NCI-H524 treated with DMSO at 0.1 percent for 48 hours (cell line): Measurements from ENCODE around the gene OPHN1.
"Not testable (repeated sequence)": the region's sequence is repeated elsewhere in the genome, so short reads cannot be mapped to it uniquely, and the experiment has no call there.

Experiments
- DNase-seq: peaks from one replicate; lab custom pipeline; 2025; lab: John Stamatoyannopoulos, UW

OPHN1 gene

DNA sequence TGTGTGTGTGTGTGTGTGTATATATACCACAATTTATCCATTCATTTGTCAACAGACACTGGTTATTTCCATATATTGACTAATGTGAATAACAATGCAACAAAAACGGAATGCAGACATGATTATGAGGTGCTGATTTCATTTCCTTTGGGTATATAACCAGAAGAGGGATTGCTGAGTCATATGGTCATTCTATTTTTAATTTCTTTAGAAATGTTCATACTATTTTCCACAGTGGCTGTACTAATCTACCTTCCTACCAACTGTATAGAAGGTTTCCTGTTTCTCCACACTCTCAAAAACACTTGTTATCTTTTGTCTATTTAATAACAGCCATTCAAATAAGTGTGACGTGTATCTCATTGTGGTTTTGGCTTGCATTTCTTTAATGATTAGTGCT, 269.9 kb downstream of the OPHN1 start:
- no peak for DNase-seq

DNA sequence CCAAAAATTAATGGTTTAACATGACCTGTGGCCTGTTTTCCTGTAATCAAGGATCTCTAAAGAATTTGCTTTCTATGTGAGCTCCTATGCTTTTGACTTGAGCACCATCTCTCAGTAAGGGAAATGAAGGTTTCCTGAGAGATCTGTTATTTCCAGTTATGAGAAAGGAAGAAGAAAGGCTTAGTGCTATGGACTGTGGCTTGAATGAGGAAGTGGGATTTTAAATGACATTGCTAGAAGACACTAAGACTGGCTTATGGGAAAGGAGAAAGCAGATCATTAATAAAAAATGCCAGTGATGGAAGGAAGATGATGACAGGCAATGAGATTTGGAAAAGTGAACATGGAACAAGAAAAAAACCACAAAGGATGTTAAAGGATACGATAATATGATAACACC, 285.4 kb downstream of the OPHN1 start:
- no peak for DNase-seq

GRCh38 chrX:68146054-68146453, 287.2 kb downstream of the OPHN1 start:
- DNase-seq = no peak

DNA sequence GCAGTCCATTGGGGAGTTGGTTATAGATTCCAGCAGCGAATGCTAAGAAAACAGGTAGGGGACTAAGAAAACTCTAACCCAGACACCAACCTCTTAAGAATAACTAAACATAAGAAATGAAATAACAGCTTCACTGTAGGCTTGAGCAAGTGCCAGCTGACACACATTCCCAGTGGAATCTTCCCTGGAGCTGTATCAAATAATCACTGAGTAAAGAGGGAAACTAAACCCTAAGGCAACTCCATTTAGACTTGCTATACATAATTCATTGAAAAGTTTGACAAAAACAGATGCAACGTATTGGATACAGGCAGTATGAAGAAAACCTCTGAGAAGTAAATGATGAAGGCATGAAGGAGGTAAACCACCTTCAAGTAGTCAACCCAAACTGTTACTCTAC, 293.5 kb downstream of the OPHN1 start:
- DNase-seq = no peak

- no peak for DNase-seq
Measured at GRCh38 chrX:68133181-68133580, 300.1 kb downstream of the OPHN1 start.

DNA sequence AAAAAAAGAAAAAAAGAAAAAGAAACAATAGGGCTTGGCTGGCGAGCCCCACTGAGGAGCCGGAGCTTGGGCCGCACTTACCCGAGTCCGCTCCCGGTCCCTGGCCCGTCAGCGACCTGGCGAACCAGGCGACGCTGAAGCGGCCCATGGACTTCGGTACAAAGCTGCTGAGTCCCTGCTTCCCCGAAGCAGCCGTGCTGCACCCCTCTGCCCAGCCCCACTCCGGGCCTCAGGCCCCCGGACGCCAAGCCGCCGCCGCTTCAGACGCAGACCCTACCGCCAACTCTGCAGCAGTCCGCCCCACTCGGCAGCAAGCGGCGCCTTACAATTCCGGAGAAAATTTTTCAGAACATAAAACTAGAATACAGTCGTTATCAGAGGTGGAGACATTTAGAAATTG, 300.5 kb downstream of the OPHN1 start:
- DNase-seq = no peak

GRCh38 chrX:68121835-68122234, 311.5 kb downstream of the OPHN1 start:
- no peak for DNase-seq

DNA sequence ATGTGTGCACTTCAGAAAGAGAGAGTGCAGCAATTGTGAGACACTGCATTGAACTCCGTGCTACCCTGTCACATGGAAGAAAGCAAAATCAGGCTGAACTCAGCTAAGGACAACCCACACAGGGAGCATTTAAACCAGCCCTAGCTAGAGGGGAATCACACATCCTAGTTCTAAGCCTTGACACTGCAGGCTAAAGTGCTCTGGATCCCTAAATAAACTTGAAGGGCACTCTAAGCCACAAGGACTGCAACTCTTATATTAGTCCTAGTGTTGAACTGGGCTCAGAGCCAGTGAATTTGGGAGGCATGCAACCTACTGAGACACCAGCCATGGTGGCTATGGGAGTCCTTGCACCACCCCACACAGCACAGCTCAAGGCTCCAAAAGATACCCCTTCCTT, 311.9 kb downstream of the OPHN1 start:
- no peak for DNase-seq

DNA sequence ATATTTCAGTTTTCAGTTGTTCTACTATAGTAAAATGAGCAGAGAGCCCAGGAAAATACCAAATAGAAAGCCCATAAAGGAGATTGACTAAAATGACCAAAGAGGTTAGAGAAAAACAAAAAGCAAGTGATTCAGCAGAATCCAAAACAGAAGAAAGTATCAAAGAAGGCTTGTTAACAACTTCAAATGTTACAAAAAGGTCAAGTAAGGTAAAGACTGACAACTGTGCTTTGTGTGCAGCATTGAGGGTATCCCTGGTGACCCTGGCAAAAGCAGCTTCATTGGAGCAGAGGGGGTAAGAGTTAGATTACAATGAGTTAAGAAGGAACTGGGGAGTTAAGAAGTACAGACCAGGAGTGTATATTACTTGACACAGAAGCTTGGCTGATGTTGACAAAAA, 317.9 kb downstream of the OPHN1 start:
- no peak for DNase-seq

- DNase-seq = no peak
Measured at GRCh38 chrX:68114573-68115129, 318.6 kb downstream of the OPHN1 start.

DNA sequence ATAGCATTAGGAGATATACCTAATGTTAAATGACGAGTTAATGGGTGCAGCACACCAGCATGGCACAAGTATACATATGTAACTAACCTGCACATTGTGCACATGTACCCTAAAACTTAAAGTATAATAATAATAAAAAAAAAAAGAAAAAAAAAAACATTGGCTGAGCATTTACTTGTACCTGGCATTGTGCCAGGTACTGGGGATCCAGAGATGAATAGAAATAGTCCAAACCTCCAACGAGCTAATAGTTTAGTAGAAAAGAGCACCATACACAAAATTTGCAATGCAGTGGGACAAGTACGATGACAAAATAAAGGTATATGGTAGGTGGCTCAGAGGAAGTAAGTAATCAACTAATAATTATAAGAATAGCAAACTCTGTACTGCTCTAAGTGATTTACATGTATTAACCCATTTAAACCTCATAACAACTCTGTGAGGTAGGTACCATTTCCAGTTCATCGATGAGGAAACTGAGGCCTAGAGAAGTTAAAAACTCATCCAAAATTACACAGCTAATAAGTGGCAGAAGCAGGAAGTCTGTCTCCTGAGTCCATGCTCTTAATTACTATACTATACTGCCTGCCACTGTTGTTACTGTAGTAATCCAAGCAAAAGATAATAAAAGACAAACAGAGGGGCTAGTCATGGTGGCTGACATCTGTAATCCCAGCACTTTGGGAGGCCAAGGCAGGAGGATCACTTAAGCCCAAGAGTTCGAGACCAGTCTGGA, 319.3 kb downstream of the OPHN1 start:
- DNase-seq = no peak

GRCh38 chrX:68112321-68112720, 321.0 kb downstream of the OPHN1 start:
- no peak for DNase-seq

DNA sequence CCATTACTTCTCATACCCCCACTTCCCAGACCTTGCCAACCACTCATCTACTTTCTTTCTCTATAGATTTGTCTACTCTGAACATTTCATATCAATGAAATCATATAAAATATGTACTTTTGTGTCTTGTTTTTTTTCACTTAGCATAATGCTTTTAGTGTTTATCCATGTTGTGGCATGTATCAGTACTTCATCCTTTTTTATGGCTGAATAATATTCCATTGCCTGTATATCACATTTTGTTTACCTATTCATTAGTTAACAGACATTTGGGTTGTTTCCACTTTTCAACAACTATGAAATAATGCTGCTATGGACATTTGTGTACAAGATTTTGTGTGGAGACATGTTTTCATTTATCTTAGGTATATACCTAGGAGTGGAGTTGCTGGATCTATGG, 324.1 kb downstream of the OPHN1 start:
- DNase-seq = no peak

GRCh38 chrX:68098431-68098830, 334.9 kb downstream of the OPHN1 start:
- no peak for DNase-seq

- no peak for DNase-seq
Measured at GRCh38 chrX:68090266-68090665, 343.0 kb downstream of the OPHN1 start.

DNA sequence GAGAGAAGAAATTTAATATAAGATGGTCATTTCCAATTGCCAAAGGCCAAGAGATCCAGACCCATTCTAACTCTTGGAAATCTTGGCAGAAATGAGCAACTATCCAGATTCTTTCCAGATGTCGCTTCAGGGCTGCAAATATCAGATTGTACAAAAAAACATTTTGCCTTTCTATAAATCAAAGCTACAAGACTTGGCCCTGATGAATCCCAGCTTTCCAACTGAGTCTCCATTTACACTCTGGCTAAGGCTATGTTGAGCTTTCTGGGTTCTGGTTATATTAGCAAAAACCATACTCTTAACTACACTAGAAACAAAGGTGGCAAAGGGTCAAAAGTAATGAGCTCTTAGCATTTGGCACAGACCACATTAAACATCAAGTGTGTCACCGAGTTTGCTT, 345.8 kb downstream of the OPHN1 start:
- no peak for DNase-seq

DNA sequence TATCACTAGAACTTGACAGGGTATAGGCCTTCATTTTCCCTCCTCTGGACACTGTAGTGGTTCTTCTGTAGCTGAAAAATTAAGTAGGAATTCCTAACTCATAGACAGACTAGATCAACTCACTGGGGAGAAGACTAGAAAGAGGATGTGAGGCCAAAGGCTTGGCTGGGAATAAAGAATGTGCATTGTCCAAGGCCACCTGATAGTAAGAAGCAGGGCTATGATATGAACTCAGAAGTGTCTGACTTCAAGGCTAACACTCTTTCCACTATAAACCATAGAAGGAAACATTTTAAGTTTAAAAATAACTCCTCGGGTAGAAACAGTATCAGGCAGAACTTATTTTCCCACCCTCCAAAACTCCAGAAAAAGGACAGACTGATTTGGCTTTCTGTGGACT, 346.6 kb downstream of the OPHN1 start:
- DNase-seq = no peak

DNA sequence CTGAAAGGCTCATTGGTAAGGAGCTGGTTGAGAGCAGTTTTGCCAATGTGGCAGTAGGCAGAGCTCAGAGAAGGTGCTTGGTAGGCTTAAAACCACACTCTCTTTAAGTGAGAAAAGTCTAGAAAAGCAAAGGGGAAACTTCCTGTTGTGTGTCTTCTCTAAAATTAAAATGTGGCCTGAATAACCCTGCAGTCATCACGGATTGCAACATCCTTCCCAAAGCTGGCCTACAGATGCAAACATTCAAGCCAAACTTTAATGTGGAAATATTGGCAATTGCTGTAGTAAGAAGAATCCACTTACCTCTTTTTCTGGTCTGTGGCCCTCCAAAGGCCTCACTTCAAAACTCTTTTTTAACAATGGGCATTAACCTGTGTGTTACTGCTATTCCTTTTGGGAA, 348.5 kb downstream of the OPHN1 start:
- no peak for DNase-seq

DNA sequence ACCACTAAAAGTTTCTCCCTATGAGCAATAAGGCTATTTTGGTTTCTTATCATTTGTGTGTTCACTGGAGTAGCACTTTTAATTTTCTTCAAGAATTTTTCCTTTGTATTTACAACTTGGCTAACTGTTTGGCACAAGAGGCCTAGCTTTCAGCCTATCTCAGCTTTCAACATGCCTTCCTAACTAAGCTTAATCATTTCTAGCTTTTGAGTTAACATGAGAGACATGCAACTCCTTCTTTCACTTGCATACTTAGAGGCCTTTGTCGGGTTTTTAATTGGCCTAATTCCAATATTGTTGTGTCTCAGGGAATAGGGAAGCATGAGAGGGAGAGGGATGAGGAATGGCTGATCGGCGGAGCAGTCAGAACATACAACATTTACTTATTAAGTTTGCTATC, 349.8 kb downstream of the OPHN1 start:
- no peak for DNase-seq

DNA sequence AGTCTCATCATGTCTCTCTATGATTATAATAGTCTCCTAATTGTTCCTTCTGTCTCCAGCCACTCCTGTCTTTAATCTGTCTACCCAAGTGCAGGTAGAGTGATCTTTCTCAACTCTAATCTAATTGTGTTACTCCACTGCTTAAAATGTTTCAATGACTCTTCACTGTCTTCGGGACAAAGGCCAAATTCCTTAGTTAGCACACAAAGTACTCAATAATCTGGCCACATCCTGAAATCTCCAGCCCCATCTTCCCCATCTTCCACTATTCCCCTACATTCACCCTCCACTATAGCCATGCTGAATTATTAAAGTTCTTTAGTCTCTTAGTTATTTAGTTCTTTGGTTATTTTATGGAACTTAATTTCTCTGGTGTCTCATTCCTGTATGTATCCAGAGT, 353.3 kb downstream of the OPHN1 start:
- no peak for DNase-seq

- DNase-seq = not testable (repeated sequence)
Measured at GRCh38 chrX:68078801-68079200, 354.5 kb downstream of the OPHN1 start.

DNA sequence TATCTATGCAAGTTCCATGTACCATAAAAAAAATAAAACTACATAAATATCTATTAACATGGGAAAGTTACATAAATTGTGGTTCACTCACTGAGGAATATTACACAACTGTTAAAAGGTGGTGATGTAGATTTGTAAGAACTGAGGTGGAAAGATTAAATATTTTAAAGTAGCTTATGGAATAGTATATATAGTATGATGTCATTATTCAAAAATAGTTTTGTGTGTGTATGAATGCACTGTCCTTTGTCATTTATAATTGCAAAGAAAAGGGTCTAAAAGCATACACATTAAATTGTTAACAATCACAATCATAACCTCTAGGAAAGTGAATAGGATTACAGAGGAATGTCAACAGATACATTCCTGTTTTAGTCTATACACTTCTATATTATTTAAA, 355.9 kb downstream of the OPHN1 start:
- DNase-seq = no peak

DNA sequence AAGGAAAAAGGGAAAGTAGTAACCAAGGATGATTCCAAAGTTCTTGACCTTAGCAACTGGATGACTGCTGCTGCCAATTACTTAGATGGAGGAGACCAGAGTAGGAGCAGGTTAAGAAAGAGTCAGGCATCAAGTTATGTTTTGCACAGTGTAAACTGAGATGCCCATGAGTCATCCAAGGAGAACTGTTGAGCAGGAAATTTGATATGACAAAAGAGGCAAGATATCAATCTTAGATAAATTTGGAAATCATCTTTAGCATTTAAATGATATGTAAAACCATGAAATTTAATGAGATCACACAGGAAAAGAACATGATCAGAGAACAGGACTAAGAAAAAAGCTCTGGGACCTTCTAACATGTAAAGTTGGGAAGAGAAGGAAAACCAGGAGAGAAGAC, 361.3 kb downstream of the OPHN1 start:
- DNase-seq = no peak

GRCh38 chrX:68070119-68070518, 363.2 kb downstream of the OPHN1 start:
- not testable (repeated sequence) for DNase-seq
